HG03439 (cell line): Measurements from ENCODE around the gene SYNRG.

Experiments
- ATAC-seq: cut with Tn5 transposase; IDR thresholded peaks from one replicate; pipeline ENCODE4 v1.9.1; 2021; ENCODE audit warnings: mild to moderate bottlenecking, moderate library complexity; ENCODE audit not compliant: unreplicated experiment

SYNRG gene

GRCh38 chr17:37604556-37604955, 4.7 kb downstream of the SYNRG start:
- ATAC-seq: no peak

GRCh38 chr17:37598145-37598544, 11.1 kb downstream of the SYNRG start:
- ATAC-seq: no peak

- no peak for ATAC-seq
Measured at GRCh38 chr17:37592291-37592690, 16.9 kb downstream of the SYNRG start.

DNA sequence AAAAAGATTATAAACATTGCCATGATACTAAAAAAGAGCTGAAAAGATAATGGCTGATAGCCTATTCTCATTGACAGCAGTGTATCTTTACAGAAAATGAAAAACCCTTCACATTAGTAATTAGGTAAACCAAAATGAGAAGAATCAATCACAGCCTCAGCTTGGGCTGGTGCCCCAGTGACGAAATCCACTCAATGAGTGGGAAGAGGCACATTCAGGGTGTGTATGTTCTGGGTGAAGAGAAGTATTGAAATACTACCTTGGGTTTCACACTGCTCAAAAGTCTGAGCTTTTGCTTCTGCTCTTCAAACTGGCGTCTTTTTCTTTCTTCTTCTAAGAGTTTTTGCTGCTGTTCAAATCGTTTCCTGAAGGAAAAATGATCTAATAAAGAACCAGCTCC, 24.2 kb downstream of the SYNRG start:
- no peak for ATAC-seq

GRCh38 chr17:37576281-37576680, 32.9 kb downstream of the SYNRG start:
- no peak for ATAC-seq

DNA sequence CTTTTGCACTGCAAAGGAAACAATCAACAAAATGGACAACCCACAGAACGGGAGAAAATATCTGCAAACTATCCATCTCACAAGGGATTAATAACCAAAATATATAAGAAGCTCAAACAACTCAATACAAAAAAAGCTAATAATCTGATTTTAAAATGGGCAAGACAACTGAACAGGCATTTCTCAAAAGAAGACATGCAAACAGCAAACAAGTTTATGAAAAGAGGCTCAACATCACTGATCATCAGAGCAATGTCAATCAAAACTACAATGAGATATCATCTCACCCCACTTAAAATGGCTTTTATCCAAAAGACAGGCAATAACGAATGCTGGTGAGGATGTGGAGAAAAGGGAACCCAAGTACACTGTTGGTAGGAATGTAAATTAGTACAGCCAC, 34.8 kb downstream of the SYNRG start:
- ATAC-seq: no peak

GRCh38 chr17:37571674-37572073, 37.5 kb downstream of the SYNRG start:
- no peak for ATAC-seq

- no peak for ATAC-seq
Measured at GRCh38 chr17:37570527-37571093, 38.6 kb downstream of the SYNRG start.

DNA sequence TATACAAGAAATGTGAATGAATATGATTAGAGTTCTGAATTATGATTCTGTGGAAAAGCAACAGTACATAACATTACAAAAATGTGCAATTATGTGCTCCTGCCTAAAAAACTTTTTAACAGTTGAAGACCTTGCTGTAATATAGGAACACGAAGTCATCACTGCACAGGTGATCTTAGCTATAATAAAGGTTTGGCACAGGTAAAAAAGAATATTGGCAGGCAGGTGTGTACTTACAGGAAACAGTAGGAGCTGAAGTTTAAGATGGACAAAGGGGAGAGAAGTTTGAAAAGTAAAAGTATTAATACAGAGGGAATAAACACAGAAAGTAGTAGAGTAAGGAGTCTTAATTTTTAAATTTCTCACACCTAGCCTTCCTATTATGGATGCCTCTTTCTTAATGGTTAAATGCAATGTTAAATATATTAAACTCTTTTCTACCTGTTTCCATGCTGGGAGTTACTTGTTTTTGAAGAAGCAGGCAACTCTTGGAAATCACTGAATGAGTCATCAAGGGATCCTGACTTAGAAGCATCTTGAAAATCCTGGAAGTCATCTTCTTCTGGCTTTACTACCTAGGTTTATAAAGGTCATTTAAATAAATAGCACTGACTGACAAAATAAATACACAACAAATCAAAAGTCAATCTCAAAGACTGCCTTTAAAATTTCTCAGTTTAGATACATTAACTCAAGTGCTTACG, 40.7 kb downstream of the SYNRG start:
- ATAC-seq: no peak

DNA sequence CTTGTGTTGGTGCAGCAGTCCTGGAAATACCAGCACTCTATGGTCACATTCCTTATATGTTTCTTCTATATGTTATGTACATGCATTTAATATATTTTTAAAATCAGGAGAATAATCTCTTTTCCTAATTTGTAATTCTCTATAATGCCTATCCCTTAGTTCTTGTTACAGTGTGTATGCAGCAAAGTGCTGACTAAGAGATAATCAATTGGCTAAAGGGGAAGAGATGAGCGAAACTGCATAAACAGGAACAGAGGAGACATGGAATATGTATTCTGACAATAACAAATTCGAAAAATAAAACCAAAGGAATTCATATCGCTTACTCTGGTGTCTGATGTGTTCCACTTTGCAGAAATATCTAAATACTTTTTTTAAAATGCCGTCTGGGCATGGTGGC, 41.7 kb downstream of the SYNRG start:
- ATAC-seq: no peak

DNA sequence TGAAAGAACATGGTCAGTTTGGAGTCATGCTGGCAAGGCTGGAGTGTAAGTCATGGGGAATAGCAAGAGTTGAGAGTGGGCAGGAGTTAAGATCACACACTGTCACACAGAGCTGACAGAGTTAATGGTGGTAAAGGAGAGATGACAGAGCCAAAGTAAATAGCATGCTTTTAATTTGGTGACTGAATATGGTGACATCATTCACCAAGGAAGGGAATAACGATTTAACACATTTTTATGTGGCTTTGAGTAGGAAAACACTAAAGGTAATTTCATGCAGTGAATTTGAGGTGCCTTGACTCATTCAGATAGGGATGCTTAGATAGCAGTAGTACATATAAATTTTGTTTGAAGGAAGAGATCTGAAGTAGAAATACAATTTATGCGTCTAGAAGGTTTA, 42.1 kb downstream of the SYNRG start:
- ATAC-seq: no peak

DNA sequence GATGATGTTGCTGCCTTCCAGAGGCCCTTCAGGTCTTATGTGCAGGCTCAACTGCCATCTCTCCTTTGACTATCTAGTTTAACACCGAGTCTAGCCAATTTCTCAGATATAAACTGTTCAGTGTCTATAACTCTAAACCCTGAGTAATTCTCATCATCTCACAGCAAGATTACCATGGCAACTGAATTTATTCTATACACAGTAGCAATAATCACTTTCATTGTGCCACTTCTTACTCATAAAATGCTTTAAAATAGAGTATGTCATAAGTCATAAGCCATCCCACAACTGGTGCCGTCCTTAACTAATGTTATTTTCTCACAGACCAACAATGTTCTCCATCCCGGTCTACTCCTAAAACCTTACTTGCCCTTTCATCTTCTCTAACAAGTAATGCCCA, 45.0 kb downstream of the SYNRG start:
- no peak for ATAC-seq

GRCh38 chr17:37562016-37562745, 47.0 kb downstream of the SYNRG start:
- ATAC-seq: no peak

- ATAC-seq: no peak
Measured at GRCh38 chr17:37558299-37558698, 50.9 kb downstream of the SYNRG start.

- ATAC-seq: no peak
Measured at GRCh38 chr17:37557482-37557881, 51.7 kb downstream of the SYNRG start.

GRCh38 chr17:37555386-37555785, 53.8 kb downstream of the SYNRG start:
- no peak for ATAC-seq

DNA sequence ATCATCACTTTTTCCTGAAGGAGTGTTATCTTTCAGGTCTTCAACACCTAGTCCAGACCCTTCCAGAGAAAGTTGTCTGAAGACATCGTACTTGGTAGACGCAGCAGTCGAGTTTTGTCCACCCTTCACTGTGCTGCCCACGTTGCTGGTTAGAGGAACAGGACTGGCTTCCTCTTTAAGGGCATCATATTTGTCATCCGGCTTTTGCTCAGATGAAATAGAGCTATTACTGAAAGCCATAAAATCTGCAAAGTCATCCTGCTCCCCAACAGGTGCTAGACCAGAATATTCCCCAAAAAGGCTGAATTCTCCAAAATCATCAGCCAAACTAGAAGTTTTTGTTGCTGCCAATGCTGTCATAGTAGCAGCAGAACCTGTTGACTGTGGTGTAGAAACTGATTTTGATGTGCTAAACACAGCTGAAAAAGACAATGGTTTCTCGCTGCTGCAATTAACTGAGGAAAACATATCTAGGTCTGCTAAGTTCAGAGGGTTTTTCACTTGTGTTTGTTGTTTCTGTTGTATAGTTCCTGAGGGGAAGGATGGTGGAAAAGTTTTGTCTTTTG, 55.7 kb downstream of the SYNRG start:
- ATAC-seq: no peak

DNA sequence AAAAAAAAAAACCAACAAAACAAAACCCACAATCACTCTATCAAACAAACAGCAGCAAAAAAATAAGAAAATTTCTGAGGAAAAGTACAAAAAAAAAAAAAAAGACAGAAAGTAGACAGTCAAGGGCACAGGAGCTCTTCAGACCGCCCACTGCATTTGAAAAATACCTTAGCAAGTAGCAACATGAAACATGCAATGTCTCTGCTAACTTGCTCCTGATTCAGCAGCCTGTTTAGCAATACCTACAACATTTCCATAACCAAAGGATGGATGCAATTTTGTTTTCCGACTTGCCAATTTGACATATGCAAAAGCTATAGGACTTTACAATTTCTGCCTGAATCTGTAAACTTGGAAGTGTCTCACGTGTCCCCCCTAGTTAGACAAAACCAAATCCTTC, 57.4 kb downstream of the SYNRG start:
- no peak for ATAC-seq

DNA sequence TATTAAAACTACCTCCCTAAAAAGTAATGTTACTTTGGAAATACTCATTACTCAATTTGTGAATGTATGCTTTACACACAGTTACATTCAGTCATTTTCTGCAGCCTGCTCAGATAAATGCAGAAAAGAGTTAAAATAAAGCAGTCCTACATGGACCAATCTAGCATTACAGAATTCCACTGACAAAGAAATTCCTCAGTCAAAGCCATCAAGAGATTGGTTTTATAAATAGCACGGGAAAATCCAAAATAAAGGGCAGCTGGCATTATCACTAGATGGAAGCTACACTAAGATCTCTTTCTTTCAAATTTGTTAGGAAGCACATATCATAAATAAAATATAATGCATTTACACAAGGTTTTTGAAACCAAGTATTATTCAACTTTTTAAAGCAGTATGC, 61.2 kb downstream of the SYNRG start:
- ATAC-seq: no peak

DNA sequence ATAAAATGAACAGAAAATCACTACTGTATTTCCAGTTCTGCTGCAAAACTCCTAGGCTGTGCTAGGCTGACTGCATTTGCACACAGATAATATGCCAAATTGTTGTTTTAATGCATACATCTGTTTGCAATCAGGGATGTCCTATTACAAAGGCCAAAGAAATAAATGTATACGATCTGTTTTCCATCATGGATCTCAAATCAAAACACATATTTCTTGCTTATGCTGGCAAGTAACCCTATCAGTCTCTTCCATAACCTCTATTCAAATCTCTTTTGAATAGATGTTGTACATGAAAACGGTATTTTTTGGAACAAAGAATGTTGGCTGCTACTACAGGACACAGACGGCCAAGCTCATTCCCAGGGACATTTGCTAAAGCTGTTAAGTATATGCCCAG, 62.9 kb downstream of the SYNRG start:
- no peak for ATAC-seq

DNA sequence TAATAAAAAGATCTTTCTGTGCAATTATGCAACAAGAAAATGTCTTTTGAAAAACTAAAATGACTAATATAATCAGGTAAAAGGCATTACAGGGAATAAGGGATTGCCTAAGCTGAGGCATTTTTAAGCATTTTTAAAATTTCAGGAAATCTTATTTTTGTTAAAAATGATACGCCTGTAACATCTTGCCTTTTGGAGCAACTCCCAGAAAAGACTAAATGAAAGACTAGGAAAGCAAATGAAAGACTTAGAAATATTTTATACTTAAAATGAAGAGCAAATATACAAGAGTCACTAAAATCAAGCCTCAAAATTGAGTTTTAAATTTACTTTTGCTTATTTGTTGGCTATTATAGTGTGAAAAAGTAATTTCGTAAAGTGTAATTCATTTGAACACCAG, 63.7 kb downstream of the SYNRG start:
- no peak for ATAC-seq

GRCh38 chr17:37543637-37544052, 65.6 kb downstream of the SYNRG start:
- no peak for ATAC-seq
